IPS-18c (cell line): ENCODE results near the gene TCF19.
"Not testable (repeated sequence)": the region's sequence is repeated elsewhere in the genome, so short reads cannot be mapped to it uniquely, and the experiment has no call there.

Experiments used
- H3K4me3 ChIP-seq: 2 replicates; pipeline ENCODE4 v1.7.0; 2013; ENCODE audit warnings: low read depth, mild to moderate bottlenecking, low read length, moderate library complexity; ENCODE audit not compliant: insufficient read depth
- H3K9me3 ChIP-seq: one replicate; pipeline ENCODE4 v1.6.1; 2013; ENCODE audit warnings: mild to moderate bottlenecking, low read length, moderate library complexity; ENCODE audit not compliant: control insufficient read depth, insufficient read depth

TCF19 gene

DNA sequence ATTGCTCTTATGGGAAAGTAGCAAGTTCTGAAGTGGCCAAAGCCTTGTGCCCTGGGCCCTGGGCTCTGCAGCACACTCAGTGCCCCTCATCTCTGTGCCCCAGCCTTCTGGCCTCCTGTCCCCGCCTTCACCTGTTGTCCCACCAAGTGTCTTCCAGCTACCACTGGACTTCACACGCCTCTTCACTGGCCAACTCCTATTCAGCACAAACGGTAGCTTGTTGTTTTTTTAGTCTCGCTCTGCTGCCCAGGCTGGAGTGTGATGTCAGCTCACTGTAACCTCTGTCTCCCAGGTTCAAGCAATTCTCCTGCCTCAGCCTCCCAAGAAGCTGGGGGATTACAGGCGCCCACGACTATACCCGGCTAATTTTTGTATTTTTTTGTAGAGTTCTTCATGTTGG, 5.6 kb upstream of the TCF19 start:
- no peaks in the 10 kb centered on the region for H3K9me3 ChIP-seq
- no peak overlapping the region for H3K4me3 ChIP-seq

DNA sequence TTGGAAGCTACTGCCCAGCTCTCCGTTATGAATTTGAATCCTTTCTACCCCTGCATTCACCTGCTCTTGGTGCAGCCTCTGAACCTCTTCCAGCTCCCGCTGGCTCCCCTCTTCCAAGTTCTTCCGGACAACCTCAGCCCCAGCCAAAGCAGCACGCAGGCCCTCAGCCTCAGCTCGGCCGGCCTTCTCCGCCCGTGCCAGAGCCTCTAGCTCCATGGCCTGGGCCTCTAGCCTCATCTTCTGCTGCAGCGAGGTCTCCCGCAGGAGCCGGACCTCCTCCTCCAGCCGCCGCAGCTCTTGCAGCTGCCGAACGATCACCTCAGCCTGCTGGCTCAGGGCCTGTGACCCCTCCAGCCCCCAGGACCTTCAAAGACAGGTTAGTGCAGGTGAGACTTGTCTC, 4.0 kb upstream of the TCF19 start:
- H3K9me3 ChIP-seq, result no peaks in the 10 kb centered on the region
- no peak overlapping the region for H3K4me3 ChIP-seq

DNA sequence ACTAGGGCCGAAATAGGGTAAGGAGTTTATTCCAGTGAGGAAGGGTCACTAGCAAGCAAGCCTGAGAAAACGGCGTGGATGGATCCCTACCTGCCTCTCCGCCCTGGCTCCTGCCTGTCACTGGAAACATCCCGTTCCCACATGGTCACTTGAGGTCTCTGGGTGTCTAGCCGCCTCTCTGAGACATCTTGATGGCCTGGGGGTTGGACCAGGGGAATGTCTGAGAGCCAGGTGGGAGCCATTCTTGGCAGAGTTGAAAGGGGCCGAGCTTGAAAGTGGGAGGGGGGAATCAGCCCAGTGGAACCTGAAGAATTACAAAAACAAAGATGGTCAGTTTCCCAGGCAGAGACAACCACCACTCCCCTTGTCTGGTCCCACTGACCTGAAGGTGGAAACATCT, 1.7 kb upstream of the TCF19 start:
- Histone ChIP-seq H3K9me3 (no peaks in the 10 kb centered on the region), H3K4me3 (no peak overlapping the region)

DNA sequence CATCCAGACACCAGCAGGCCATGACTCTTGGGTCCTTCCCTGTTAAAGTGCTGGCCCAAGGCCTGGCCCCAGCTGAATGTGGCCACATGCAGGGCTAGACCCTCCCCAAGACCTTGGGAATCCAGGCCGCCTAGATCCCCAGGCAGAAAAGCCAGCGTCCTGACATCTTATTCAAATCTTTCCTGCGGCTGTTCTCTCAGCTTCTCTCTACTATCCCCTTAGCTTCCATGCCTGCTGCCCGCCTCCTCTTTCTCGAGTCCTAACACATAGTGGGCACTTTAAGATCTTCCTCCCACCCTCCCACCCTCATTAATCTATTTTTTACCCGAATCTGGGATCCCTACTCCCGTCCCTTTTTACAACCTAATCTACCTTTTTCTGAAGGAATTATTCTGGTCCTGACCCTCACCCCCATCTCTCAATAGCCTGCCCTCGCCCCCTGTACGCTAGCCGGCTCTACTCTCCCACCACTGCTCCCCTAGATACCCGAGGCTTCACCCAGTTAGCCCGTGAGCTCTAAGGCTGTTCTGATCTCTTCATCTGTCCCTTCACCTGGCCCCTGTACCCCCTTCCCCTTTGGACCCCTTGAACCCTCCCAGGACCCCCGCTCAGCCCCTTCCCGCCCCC, 763 bp upstream of the TCF19 start, which contains the start of gene CCHCR1:
Gene CCHCR1 (minus strand): TSS at position 290 of the 627 bp plus-strand sequence. CDS start 202 bp downstream, at position 88.
- Histone ChIP-seq H3K9me3 (no peaks in the 10 kb centered on the region), H3K4me3 (peak within 1 kb of the TSS; percentile 73)

DNA sequence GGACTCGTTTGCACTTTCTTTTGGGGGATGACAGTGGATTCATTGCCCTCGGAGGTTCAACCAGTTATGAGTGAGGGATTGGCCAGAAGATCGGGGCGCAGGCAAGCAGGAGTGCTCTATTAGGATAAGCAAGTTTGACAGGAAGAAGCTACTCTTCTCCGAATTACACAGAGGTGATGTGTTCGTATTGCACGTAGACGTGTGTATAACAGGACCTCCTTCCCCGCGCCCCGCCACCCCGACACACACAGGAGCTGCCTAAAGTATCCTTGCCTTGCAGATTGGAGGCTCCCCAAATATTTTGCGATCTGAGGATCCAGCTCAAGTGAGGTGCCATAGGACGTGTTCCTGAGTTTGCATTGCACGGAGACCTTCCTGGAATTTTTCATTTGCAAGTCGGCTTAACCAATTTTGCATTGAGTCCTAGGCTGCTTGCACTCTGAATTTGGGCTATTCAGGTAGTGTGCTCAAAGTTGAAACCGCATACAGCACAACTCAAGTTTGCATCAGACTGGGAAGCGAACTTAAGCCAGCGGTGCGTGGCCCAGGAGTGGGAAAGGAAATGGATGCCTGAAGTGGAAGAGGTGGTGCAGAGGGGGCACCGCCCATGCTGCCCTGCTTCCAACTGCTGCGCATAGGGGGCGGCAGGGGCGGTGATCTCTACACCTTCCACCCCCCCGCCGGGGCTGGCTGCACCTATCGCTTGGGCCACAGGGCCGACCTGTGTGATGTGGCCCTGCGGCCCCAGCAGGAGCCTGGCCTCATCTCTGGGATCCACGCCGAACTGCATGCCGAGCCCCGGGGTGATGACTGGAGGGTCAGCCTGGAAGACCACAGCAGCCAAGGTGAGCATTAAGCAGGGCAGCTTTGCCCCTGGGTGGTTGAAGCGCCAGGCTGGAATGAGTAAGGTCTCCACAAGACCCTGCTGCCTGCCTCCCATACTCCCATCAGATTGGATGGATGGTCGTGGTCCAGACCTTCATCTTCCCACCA, 770 bp downstream of the TCF19 start:
- H3K9me3 ChIP-seq, result no peaks in the 10 kb centered on the region
- H3K4me3 ChIP-seq, result peak overlapping the region; percentile 73

DNA sequence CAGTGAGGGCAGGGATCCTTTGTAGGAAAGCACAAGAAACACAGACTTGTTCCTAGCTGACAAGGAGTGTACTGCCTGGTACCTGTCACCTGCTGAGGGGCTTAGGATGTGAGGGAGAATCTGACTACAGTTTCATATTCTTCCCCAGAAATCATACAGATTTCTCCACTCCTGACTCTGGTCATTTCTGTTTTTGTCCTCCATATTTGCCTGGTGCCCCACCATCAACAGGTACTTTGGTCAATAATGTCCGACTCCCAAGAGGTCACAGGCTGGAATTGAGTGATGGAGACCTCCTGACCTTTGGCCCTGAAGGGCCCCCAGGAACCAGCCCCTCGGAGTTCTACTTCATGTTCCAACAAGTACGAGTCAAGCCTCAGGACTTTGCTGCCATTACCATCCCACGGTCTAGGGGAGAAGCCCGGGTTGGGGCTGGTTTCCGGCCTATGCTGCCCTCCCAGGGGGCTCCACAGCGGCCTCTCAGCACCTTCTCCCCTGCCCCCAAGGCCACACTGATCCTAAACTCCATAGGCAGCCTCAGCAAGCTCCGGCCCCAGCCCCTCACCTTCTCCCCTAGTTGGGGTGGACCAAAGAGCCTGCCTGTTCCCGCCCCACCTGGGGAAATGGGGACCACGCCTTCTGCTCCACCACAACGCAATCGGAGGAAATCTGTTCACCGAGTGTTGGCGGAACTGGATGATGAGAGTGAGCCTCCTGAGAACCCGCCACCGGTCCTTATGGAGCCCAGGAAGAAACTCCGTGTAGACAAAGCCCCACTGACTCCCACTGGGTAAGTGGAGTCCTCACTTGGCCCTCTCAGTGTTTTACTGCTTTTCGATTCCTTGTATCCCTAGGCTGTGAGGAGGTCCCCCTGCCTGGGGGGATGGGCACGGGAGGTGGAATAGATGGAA, 3.1 kb downstream of the TCF19 start:
- Histone ChIP-seq H3K9me3 (no peaks in the 10 kb centered on the region), H3K4me3 (no peak overlapping the region)

DNA sequence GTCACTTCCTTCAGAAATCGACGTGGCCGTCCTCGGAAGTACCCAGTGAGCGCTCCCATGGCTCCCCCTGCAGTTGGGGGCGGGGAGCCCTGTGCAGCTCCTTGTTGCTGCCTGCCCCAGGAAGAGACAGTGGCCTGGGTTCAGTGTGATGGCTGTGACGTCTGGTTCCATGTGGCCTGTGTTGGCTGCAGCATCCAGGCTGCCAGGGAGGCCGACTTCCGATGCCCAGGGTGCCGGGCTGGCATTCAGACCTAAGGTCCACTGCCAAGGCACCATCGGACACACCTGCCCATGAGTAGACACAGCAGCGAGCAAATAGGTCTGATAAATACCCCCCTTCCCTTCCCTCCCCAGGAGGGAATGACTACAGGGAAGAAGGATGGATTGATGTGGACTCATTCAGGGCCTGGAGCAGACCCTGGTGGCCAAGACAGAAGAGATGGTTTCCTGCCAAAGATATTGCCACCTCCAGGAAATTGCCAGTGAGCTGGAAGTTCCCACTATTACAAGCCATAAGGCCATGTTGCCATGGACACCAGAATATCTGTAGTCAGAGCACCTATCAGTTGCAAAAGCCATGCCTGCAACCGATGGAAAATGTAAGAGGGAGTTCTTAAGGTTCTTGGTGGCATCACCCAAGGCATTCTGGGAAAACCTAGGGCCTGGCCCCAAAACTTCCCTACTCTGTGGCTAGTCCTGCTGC, 4.2 kb downstream of the TCF19 start:
- no peaks in the 10 kb centered on the region for H3K9me3 ChIP-seq
- no peak overlapping the region for H3K4me3 ChIP-seq

DNA sequence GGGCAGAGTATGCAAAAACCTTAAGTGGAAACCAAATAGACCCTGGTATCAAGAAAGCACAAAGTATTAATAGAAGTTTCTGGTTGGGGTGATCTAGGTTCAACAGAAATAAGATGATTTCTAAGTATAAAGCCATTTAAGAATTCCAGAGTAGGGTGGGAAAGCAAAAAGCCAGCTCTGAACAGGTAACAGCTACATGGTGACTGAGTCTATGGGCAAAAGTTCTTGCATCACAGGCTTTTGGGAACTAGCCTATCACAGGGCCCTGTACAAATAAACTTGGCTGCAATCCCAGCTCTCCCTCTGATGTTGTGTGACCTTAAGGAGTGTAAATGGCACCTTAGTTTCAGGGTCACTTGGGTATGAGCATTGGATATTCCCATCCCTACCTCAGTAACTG, 5.5 kb downstream of the TCF19 start:
- Histone ChIP-seq H3K4me3 (no peak overlapping the region), H3K9me3 (no peaks in the 10 kb centered on the region)

DNA sequence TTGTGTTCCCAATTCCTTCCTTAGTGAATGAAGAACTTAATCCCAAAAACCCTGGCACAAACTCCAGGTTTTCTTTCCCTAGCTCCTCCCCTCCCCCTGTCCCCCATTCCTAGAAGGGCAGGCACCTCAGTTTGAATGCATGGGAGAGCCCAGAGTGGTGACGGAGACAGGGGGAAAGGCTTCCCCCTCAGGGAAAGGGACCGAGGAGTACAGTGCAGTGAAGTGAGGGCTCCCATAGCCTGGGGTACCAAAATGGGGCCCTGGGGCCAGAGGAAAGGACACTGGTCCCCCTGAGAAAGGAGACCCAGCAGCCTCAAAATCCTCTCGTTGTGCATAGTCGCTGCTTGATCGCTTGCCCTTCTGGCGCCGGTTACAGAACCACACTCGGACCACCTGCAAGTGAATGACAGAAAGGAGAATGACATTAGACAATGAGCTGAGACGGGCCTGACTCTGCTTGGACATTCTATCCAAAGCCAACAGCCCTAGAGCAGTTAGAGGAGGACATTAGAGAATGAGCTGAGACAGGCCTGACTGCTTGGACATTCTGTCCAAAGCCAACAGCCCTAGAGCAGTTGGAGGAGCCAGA, 6.2 kb downstream of the TCF19 start:
- H3K4me3 ChIP-seq, H3K9me3 ChIP-seq: not testable (repeated sequence)

DNA sequence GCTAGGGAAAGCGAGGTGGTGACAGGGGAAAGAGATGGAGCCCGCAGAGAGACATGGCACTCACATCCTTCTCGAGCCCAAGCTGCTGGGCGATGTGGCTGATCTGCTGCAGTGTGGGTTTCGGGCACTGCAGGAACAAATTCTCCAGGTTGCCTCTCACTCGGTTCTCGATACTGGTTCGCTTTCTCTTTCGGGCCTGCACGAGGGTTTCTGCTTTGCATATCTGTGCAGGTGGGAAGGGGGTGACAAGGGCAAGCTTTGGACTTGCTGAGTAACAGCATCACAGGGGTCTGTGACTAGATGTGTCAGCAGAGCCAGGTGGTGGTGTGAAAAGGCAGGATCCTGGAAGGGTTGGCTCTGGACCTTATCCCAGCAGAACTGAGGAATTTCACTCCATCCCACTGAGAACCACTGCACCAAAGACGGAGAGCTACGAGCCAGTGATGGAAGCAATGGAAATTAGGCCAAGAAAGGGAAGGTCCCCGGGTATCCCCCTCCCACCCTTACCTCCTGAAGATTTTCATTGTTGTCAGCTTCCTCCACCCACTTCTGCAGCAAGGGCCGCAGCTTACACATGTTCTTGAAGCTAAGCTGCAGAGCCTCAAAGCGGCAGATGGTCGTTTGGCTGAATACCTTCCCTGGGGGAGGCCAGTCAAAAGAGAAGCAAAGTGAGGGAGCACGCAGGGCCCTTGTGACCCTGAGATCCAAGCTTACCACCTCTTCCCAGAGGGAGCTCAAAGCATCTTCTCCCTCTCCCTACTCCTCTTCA, 6.9 kb downstream of the TCF19 start:
- not testable (repeated sequence) for H3K9me3 ChIP-seq, H3K4me3 ChIP-seq

DNA sequence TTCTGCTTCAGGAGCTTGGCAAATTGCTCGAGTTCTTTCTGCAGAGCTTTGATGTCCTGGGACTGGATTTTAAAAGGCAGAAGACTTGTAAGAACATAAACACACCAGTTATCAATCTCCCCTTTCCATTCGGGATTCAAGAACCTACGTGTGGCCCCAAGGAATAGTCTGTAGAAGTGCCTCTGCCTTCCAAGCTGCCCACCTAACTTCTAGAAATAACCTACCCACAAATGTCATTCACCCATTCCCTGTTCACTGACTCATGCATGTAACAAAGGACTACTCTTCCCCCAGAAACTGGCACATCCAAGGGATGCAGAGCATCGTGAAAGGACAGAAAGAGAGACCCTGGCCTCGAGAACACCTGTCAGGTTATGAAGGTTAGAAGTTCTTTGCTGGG, 7.6 kb downstream of the TCF19 start:
- Histone ChIP-seq H3K4me3 (no peak overlapping the region), H3K9me3 (peaks cover 4% of the 10 kb centered on the region)

DNA sequence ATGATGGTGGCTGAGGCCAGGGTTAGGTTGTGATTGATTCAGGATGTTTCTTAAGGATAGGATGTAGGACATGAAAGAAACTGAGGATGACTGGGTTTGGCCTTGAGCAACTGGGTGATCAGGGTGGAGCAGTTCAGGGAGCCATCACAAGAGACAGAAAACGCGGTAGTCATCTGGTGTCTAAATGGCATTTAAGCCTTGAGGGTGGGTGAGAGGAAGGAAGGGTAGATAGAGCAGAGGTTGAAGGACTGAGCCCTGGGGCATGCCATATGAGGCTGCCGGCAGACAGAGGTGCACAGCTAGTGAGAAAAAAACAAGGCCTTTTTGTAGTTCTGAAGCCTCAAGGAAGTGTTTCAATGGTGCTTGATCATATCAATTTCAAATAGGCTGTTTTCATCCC, 10.2 kb downstream of the TCF19 start:
- Histone ChIP-seq H3K9me3 (peaks cover 4% of the 10 kb centered on the region), H3K4me3 (peak overlapping the region; percentile 81)

DNA sequence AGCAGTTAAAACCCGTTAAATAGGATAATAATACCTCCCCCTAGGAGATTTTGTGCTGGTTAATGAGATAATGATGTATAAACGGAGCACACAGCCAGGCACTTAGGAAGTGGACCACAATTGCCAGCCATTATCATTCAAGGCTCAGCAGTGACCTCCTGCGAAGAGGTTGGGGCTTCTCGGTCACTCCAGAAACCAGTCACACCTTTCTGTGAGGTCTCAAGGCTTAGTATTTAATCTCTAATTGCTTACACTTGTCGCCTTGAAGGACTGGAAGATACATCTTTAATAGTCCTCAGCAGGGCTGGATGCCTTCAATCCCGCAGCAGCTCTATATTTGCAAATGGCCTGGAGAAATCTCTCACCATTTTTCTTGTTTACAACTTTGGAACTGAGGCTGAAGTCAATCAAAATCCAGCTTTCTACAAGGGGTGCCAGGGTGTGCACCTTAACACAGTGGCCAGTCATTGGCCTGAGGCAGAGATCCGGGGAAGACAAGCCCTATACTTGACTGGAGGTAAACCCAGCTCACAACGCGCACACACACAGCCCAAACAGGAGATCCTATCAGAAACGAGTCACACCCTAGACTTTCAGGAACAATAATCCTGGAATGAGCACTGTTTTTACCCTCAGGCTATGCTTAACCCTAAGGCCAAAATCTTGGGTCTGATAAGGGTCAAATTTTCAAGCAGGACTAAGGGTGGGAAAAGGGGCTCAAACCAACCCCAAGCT, 10.9 kb downstream of the TCF19 start:
- Histone ChIP-seq H3K4me3 (peak overlapping the region; percentile 81), H3K9me3 (peaks cover 4% of the 10 kb centered on the region)

DNA sequence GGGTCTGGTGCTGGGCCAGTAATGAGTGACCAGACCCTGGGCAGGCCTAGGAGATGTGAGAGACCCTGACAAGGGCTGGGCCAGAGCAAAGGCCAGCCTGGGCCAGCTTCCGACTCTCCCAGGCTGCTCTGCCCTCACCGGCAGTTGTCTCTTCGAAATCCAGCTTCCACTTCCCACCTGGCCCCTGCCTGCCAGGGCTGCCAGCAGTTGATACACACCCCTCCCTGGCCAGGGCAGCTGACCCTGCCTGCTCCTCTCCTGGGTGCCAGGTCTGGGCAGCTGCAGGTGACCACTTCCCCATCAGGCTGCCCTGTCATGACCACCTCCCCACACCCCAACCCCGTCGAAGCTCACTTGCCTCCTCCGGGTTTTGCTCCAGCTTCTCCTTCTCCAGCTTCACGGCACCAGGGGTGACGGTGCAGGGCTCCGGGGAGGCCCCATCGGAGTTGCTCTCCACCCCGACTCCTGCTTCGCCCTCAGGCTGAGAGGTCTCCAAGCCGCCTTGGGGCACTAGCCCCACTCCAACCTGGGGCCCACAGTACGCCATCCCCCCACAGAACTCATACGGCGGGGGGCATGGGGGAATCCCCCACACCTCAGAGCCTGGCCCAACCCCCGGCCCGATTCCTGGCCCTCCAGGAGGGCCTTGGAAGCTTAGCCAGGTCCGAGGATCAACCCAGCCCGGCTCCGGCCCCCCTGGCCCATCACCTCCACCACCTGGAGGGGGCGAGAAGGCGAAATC, 11.6 kb downstream of the TCF19 start:
- not testable (repeated sequence) for H3K9me3 ChIP-seq

DNA sequence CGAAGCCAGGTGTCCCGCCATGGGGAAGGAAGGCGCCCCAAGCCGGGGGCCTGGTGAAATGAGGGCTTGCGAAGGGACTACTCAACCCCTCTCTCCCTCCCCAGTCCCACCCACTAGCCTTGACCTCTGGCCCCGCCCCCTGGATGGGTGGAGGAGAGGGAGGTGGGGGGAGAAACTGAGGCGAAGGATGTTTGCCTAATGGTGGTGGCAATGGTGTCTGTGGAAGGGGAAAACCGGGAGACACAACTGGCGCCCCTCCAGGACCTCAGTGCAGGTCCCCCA, 12.2 kb downstream of the TCF19 start, which contains the start of gene POU5F1:
Gene POU5F1 (minus strand): TSS at position 83 of the 282 bp plus-strand sequence. CDS start 62 bp downstream, at position 21.
- peak within 1 kb of the TSS; percentile 81 for H3K4me3 ChIP-seq
- H3K9me3 ChIP-seq, result peaks cover 4% of the 10 kb centered on the region

More for the DNA sequence above, 11.6 kb downstream of the TCF19 start:
- H3K4me3 ChIP-seq, result peak overlapping the region; percentile 81
